Type B pancreatic cell (in vitro differentiated cells): ENCODE results near the gene GPC6. TPM values are rescaled to one million over a fixed set of nuclear protein-coding genes. Genes with fewer than 3 reads are reported as not detected.

Source experiments
- DNase-seq: peaks from one replicate; pipeline ENCODE4 v3.0.0; 2021; ENCODE audit warnings: mixed read lengths; ENCODE audit not compliant: unreplicated experiment; ENCODE audit errors: extremely low spot score
- H3K27ac Mint-ChIP-seq: 2 replicates; pipeline ENCODE4 v1.8.0; 2021; ENCODE audit warnings: mild to moderate bottlenecking, mixed read lengths
- H3K27me3 Mint-ChIP-seq: 2 replicates; pipeline ENCODE4 v1.8.0; 2021; ENCODE audit warnings: mixed read lengths
- H3K36me3 Mint-ChIP-seq: 2 replicates; pipeline ENCODE4 v1.8.0; 2021; ENCODE audit warnings: mixed read lengths
- H3K4me1 Mint-ChIP-seq: one replicate; pipeline ENCODE4 v1.8.0; 2021; ENCODE audit warnings: mixed read lengths; ENCODE audit not compliant: unreplicated experiment
- H3K4me3 Mint-ChIP-seq: 2 replicates; pipeline ENCODE4 v1.8.0; 2021; ENCODE audit warnings: mild to moderate bottlenecking, mixed read lengths
- H3K9me3 Mint-ChIP-seq: 2 replicates; pipeline ENCODE4 v1.8.0; 2021; ENCODE audit warnings: mixed read lengths
- CTCF ChIP-seq: fragments of 200-600 bp; sonication (generic); conservative IDR thresholded peaks from 2 replicates; pipeline ENCODE4 v1.5.0; 2021; ENCODE audit warnings: antibody characterized with exemption, mild to moderate bottlenecking
- total RNA-seq: library from RNA; stranded (reverse); gene quantifications from 2 replicates; pipeline ENCODE4 v1.2.1, GENCODE V29; 2021; ENCODE audit warnings: low replicate concordance

GPC6 gene
- total RNA-seq, 1 donor from 2014 or later = 30.5 TPM

GRCh38 chr13:94174009-94174408 is 947.4 kb downstream of the GPC6 start:
- TF ChIP-seq CTCF = no peak
- Mint-ChIP-seq H3K9me3 (peaks cover 14% of the 10 kb centered on the region), H3K4me3 (no peak overlapping the region), H3K36me3 (no peaks in the 10 kb centered on the region), H3K27me3 (no peaks in the 10 kb centered on the region), H3K27ac (no peak overlapping the region), H3K4me1 (peaks cover 21% of the 10 kb centered on the region)
- no peak for DNase-seq

- DNase-seq = no peak
- TF ChIP-seq CTCF = no peak
- Mint-ChIP-seq H3K9me3 (peaks cover 14% of the 10 kb centered on the region), H3K27me3 (no peaks in the 10 kb centered on the region), H3K4me1 (peaks cover 21% of the 10 kb centered on the region), H3K27ac (no peak overlapping the region), H3K4me3 (no peak overlapping the region), H3K36me3 (no peaks in the 10 kb centered on the region)
Observed at GRCh38 chr13:94175076-94175475, 948.5 kb downstream of the GPC6 start.

- Mint-ChIP-seq H3K4me1 (peaks cover 12% of the 10 kb centered on the region), H3K4me3 (no peak overlapping the region), H3K36me3 (no peaks in the 10 kb centered on the region), H3K27ac (no peak overlapping the region), H3K27me3 (no peaks in the 10 kb centered on the region), H3K9me3 (peaks cover 14% of the 10 kb centered on the region)
- DNase-seq = no peak
- TF ChIP-seq CTCF = no peak
Observed at GRCh38 chr13:94176561-94176960, 950.0 kb downstream of the GPC6 start.

GRCh38 chr13:94177041-94177440 is 950.4 kb downstream of the GPC6 start:
- Mint-ChIP-seq H3K36me3 (no peaks in the 10 kb centered on the region), H3K9me3 (peaks cover 9% of the 10 kb centered on the region), H3K27me3 (no peaks in the 10 kb centered on the region), H3K4me3 (no peak overlapping the region), H3K27ac (no peak overlapping the region), H3K4me1 (peaks cover 8% of the 10 kb centered on the region)
- no peak for DNase-seq
- TF ChIP-seq CTCF = no peak

- no peak for DNase-seq
- H3K4me3 Mint-ChIP-seq = no peak overlapping the region
- H3K9me3 Mint-ChIP-seq = peaks cover 4% of the 10 kb centered on the region
- H3K4me1 Mint-ChIP-seq = peaks cover 7% of the 10 kb centered on the region
- H3K36me3 Mint-ChIP-seq = no peaks in the 10 kb centered on the region
- H3K27ac Mint-ChIP-seq = no peak overlapping the region
- no peak for TF ChIP-seq CTCF
- no peaks in the 10 kb centered on the region for H3K27me3 Mint-ChIP-seq
Observed at GRCh38 chr13:94178625-94179244, 952.1 kb downstream of the GPC6 start.
